ENCODE results near the gene FUT8.

- TF ChIP-seq CTCF (conservative IDR thresholded peaks at IDR 0.05 in 1 of 2, IDR thresholded peaks at IDR 0.05 in 1 of 2; ENCODE audit: extremely low read depth in 1 of 2, insufficient read depth in 1 of 2, low read depth in 1 of 2, low read length in 2 of 2) (no peak), EZH2 (IDR thresholded peaks at IDR 0.05; ENCODE audit: borderline replicate concordance, low read length) (no peak)
These were observed 339.0 kb downstream of the FUT8 start for GRCh38 chr14:65751510-65751909.

All from mammary epithelial cell (primary cell).